ENCODE data around the gene SYN1.

GRCh38 chrX:47621851-47622250 is 2.2 kb upstream of the SYN1 start:
- TF ChIP-seq CTCF (IDR thresholded peaks at IDR 0.05; ENCODE audit: insufficient read depth, low read length, poor library complexity, severe bottlenecking) = no peak
- no peak for TF ChIP-seq EZH2phosphoT487 (conservative IDR thresholded peaks at IDR 0.05; ENCODE audit: low read length)

Measured in SU-DHL-6 (cell line).